Glutamatergic neuron (in vitro differentiated cells): Measurements from ENCODE around the gene TIAM2. TPM values are rescaled to one million over a fixed set of nuclear protein-coding genes. Genes with fewer than 3 reads are reported as not detected.

Experiments
- DNase-seq: peaks from one replicate; pipeline ENCODE4 v3.0.0; 2022
- H3K27ac Mint-ChIP-seq: one replicate; pipeline ENCODE4 v1.8.0; 2020; ENCODE audit warnings: mild to moderate bottlenecking, mixed read lengths, inconsistent platforms; ENCODE audit not compliant: unreplicated experiment
- H3K27me3 Mint-ChIP-seq: one replicate; pipeline ENCODE4 v1.8.0; 2020; ENCODE audit warnings: mild to moderate bottlenecking, moderate library complexity, mixed read lengths, inconsistent platforms; ENCODE audit not compliant: unreplicated experiment
- H3K36me3 Mint-ChIP-seq: one replicate; pipeline ENCODE4 v1.8.0; 2020; ENCODE audit warnings: mild to moderate bottlenecking, mixed read lengths, inconsistent platforms; ENCODE audit not compliant: unreplicated experiment
- H3K4me1 Mint-ChIP-seq: one replicate; pipeline ENCODE4 v1.8.0; 2020; ENCODE audit warnings: mild to moderate bottlenecking, low read depth, mixed read lengths, inconsistent platforms; ENCODE audit not compliant: unreplicated experiment
- H3K4me3 Mint-ChIP-seq: one replicate; pipeline ENCODE4 v1.8.0; 2020; ENCODE audit warnings: mild to moderate bottlenecking, mixed read lengths, inconsistent platforms; ENCODE audit not compliant: unreplicated experiment
- H3K9me3 Mint-ChIP-seq: one replicate; pipeline ENCODE4 v1.8.0; 2020; ENCODE audit warnings: mild to moderate bottlenecking, moderate library complexity, mixed read lengths, inconsistent platforms; ENCODE audit not compliant: unreplicated experiment
- total RNA-seq: library from RNA; stranded (reverse); fragmentation: NEBNext Ultra II Directional; extraction: Animal tissue kit (Norgen Biotek cat#: 25700); gene quantifications from one replicate; pipeline ENCODE4 v1.2.1, GENCODE V29; 2021; ENCODE audit not compliant: unreplicated experiment
- TF ChIP-seq, protein P1 (sequence below): fragments of 200-600 bp; sonication (generic); IDR thresholded peaks from one replicate; pipeline ENCODE4 v1.5.0; 2021; ENCODE audit not compliant: partially characterized antibody, unreplicated experiment

The TIAM2 gene
- total RNA-seq, 1 donor from 2014 or later: 113 TPM

DNA sequence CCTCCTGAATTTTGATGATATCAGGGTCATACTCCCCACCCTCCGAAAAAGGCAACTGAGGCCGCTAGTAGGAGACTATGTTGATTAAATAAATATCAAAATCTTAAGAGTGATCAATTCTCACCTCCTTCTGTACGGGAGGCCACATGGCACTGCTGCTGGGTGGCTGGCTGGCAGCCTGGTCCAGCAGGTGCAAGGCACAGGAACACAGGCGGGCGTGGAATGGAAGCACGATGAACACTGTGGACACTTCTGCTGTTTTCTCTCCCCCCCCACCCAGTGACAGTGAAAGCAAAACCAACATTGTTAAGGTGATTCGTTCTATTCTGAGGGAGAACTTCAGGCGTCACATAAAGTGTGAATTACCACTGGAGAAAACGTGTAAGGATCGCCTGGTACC, 259.0 kb downstream of the TIAM2 start:
- no peaks in the 10 kb centered on the region for H3K9me3 Mint-ChIP-seq
- no peaks in the 10 kb centered on the region for H3K36me3 Mint-ChIP-seq
- H3K27me3 Mint-ChIP-seq: peaks cover 1% of the 10 kb centered on the region
- H3K4me1 Mint-ChIP-seq: peaks cover 16% of the 10 kb centered on the region
- no peak for DNase-seq
- H3K27ac Mint-ChIP-seq: no peak overlapping the region
- H3K4me3 Mint-ChIP-seq: no peak overlapping the region
- TF ChIP-seq, protein P1, sequence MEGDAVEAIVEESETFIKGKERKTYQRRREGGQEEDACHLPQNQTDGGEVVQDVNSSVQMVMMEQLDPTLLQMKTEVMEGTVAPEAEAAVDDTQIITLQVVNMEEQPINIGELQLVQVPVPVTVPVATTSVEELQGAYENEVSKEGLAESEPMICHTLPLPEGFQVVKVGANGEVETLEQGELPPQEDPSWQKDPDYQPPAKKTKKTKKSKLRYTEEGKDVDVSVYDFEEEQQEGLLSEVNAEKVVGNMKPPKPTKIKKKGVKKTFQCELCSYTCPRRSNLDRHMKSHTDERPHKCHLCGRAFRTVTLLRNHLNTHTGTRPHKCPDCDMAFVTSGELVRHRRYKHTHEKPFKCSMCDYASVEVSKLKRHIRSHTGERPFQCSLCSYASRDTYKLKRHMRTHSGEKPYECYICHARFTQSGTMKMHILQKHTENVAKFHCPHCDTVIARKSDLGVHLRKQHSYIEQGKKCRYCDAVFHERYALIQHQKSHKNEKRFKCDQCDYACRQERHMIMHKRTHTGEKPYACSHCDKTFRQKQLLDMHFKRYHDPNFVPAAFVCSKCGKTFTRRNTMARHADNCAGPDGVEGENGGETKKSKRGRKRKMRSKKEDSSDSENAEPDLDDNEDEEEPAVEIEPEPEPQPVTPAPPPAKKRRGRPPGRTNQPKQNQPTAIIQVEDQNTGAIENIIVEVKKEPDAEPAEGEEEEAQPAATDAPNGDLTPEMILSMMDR: no peak

DNA sequence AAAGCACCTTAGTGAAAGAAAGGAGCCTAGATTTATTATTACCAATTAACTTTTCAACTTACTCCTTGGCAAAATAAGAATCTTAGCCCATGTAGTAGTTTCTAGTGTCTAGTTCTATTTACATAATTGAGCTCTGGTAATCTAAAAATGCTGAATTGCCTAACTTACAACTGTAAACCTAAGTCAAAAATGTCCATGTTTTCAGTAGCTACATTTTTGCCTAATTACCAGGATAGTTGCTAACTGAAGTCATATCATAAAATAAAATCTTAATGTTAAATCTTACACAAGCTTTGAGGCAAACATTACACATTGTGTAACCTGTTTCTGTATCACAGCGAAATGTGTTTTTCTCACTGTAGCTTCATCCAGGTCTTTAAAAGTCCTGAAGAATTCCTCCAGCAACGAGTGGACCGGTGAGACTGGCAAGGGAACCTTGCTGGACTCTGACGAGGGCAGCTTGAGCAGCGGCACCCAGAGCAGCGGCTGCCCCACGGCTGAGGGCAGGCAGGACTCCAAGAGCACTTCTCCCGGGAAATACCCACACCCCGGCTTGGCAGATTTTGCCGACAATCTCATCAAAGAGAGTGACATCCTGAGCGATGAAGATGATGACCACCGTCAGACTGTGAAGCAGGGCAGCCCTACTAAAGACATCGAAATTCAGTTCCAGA, 261.1 kb downstream of the TIAM2 start:
- H3K4me3 Mint-ChIP-seq: no peak overlapping the region
- no peaks in the 10 kb centered on the region for H3K36me3 Mint-ChIP-seq
- H3K9me3 Mint-ChIP-seq: peaks cover under 1% of the 10 kb centered on the region
- DNase-seq: no peak
- H3K27me3 Mint-ChIP-seq: peaks cover 1% of the 10 kb centered on the region
- no peak overlapping the region for H3K27ac Mint-ChIP-seq
- H3K4me1 Mint-ChIP-seq: peaks cover 30% of the 10 kb centered on the region
- TF ChIP-seq, protein P1: no peak

DNA sequence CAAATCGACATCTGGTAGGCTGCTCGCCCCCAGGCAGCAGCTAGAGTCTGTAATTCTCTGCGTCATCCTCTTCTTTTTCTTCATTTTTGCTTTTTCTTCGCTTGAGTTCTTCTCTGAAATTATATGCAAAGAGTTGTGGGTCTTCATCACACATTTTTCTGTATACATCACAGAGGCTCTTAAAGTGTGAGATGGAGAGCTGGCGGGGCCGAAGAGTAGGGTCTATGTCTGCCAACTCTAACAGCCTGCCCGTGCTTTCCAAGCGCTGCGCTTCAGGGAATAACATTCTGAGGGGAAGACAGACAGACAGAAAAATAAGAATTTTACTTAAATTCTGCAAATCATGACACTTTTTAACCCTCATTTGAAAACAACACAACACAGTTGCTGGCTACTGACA, 262.7 kb downstream of the TIAM2 start:
- peaks cover 3% of the 10 kb centered on the region for H3K9me3 Mint-ChIP-seq
- H3K27ac Mint-ChIP-seq: peak overlapping the region; percentile 36
- TF ChIP-seq, protein P1: no peak
- peaks cover 1% of the 10 kb centered on the region for H3K27me3 Mint-ChIP-seq
- H3K4me3 Mint-ChIP-seq: no peak overlapping the region
- peaks cover 41% of the 10 kb centered on the region for H3K4me1 Mint-ChIP-seq
- no peak for DNase-seq
- no peaks in the 10 kb centered on the region for H3K36me3 Mint-ChIP-seq

DNA sequence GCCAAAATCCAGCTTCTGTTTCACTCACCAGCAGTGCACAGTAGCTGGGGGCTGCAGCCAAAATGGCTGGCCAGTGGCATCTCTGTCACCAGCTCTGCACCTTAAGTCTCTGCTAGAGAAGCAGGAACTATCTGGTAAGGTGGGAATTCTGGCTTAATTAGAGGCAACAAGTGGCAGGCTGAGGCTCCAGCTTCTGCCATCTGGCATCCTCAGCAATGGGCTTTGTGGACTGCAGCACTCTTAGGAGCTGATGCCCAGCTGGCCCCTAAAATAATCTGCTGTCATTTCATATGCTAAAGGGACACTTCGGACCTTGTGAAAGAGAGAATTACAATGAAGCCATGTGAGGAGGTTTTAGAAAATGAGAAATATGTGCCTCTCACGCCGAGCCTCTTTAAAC, 264.1 kb downstream of the TIAM2 start:
- Mint-ChIP-seq H3K27me3 (peaks cover 3% of the 10 kb centered on the region), H3K4me3 (no peak overlapping the region), H3K4me1 (peaks cover 55% of the 10 kb centered on the region), H3K9me3 (peaks cover 3% of the 10 kb centered on the region), H3K27ac (no peak overlapping the region), H3K36me3 (no peaks in the 10 kb centered on the region)
- TF ChIP-seq, protein P1: no peak
- no peak for DNase-seq

DNA sequence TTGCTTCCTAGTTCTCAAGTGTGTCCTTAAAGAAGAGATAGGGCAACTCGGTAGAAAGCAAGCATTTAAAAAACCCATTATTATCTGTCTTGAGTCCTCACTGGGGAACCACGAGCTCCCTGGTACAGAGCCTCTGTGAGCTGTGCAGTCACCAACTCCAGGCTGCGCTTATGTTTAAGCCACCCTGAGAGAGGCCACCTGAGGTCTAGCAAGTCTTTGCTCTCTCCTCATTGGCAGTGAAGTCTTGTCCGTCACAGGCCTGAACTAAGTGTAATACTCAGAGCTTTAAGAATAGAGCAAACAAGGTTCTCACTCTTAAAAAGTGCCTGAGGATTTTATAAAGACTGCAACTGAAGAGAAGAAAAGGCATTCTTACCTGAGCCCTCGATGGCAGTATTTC, 264.8 kb downstream of the TIAM2 start:
- Mint-ChIP-seq H3K27me3 (peaks cover 2% of the 10 kb centered on the region), H3K9me3 (peaks cover 3% of the 10 kb centered on the region), H3K27ac (no peak overlapping the region), H3K4me3 (no peak overlapping the region), H3K4me1 (peaks cover 61% of the 10 kb centered on the region), H3K36me3 (no peaks in the 10 kb centered on the region)
- TF ChIP-seq, protein P1: no peak
- no peak for DNase-seq
